SK-N-SH treated with all-trans-retinoic acid at 6 μM for 48 hours (cell line): ENCODE measurements around the gene PLEKHH1.
A peak's percentile ranks its signal among the peaks of the same experiment; 100 is the strongest.

Source experiments
- ATAC-seq: fragments of 200-7000 bp; cut with Tn5 transposase; 3 replicates; pipeline ENCODE4 v1.9.1; 2020; ENCODE audit warnings: mild to moderate bottlenecking, moderate library complexity
- BACH2 ChIP-seq: fragments of 250-450 bp; sonication (Bioruptor Pico); IDR thresholded peaks from 2 replicates; pipeline ENCODE4 v1.9.0; 2021; ENCODE audit warnings: mild to moderate bottlenecking, borderline replicate concordance
- CSDC2 ChIP-seq: fragments of 250-450 bp; sonication (Bioruptor Pico); IDR thresholded peaks from 2 replicates; pipeline ENCODE4 v1.5.0; 2020; ENCODE audit warnings: mild to moderate bottlenecking, moderate library complexity
- GLIS3 ChIP-seq: fragments of 250-450 bp; sonication (Bioruptor Pico); IDR thresholded peaks from 2 replicates; pipeline ENCODE4 v1.5.0; 2020; ENCODE audit warnings: mild to moderate bottlenecking, moderate library complexity
- ISL1 ChIP-seq: fragments of 250-450 bp; sonication (Bioruptor Pico); IDR thresholded peaks from 2 replicates; pipeline ENCODE4 v2.1.2; 2022; ENCODE audit warnings: mild to moderate bottlenecking, moderate library complexity
- OSR1 ChIP-seq: fragments of 250-450 bp; sonication (Bioruptor Pico); IDR thresholded peaks from 2 replicates; pipeline ENCODE4 v1.8.0; 2022; ENCODE audit warnings: moderate library complexity, mild to moderate bottlenecking, inconsistent platforms
- PPARA ChIP-seq: fragments of 250-450 bp; sonication (Bioruptor Pico); IDR thresholded peaks from 2 replicates; pipeline ENCODE4 v1.5.0; 2020; ENCODE audit warnings: mild to moderate bottlenecking, borderline replicate concordance
- RARB ChIP-seq: fragments of 250-450 bp; sonication (Bioruptor Pico); IDR thresholded peaks from 2 replicates; pipeline ENCODE4 v1.8.0; 2021; ENCODE audit warnings: mild to moderate bottlenecking, moderate library complexity
- TCF4 ChIP-seq: fragments of 250-450 bp; sonication (Bioruptor Pico); IDR thresholded peaks from 2 replicates; pipeline ENCODE4 v1.8.0; 2021; ENCODE audit warnings: mild to moderate bottlenecking, moderate library complexity, borderline replicate concordance
- ZC3H10 ChIP-seq: fragments of 250-450 bp; sonication (Bioruptor Pico); IDR thresholded peaks from 2 replicates; pipeline ENCODE4 v1.5.1; 2021; ENCODE audit warnings: mild to moderate bottlenecking, moderate library complexity
- ZFP3 ChIP-seq: fragments of 250-450 bp; sonication (Bioruptor Pico); IDR thresholded peaks from 2 replicates; pipeline ENCODE4 v1.5.0; 2020; ENCODE audit warnings: mild to moderate bottlenecking, moderate library complexity
- ZFP30 ChIP-seq: fragments of 450-650 bp; formaldehyde crosslinking; IDR thresholded peaks from 2 replicates; pipeline ENCODE4 v1.5.0; 2022; ENCODE audit warnings: mild to moderate bottlenecking, moderate library complexity
- TF ChIP-seq, protein P1 (sequence below): fragments of 250-450 bp; sonication (Bioruptor Pico); IDR thresholded peaks from 2 replicates; pipeline ENCODE4 v1.5.1; 2021; ENCODE audit warnings: mild to moderate bottlenecking, moderate library complexity
- TF ChIP-seq, protein P2 (sequence below): fragments of 250-450 bp; sonication (Bioruptor Pico); IDR thresholded peaks from 2 replicates; pipeline ENCODE4 v1.5.1; 2020; ENCODE audit warnings: low read depth, mild to moderate bottlenecking, moderate library complexity
- TF ChIP-seq, protein P3 (sequence below): fragments of 250-450 bp; sonication (Bioruptor Pico); IDR thresholded peaks from 2 replicates; pipeline ENCODE4 v1.8.0; 2020; ENCODE audit warnings: mild to moderate bottlenecking, moderate library complexity, borderline replicate concordance
- TF ChIP-seq, protein P4 (sequence below): fragments of 250-450 bp; sonication (Bioruptor Pico); IDR thresholded peaks from 2 replicates; pipeline ENCODE4 v1.5.0; 2020; ENCODE audit warnings: mild to moderate bottlenecking, moderate library complexity
- TF ChIP-seq, protein P5 (sequence below): fragments of 250-450 bp; sonication (Bioruptor Pico); IDR thresholded peaks from 2 replicates; pipeline ENCODE4 v1.8.0; 2021; ENCODE audit warnings: low read depth, mild to moderate bottlenecking, moderate library complexity, borderline replicate concordance

The PLEKHH1 gene

DNA sequence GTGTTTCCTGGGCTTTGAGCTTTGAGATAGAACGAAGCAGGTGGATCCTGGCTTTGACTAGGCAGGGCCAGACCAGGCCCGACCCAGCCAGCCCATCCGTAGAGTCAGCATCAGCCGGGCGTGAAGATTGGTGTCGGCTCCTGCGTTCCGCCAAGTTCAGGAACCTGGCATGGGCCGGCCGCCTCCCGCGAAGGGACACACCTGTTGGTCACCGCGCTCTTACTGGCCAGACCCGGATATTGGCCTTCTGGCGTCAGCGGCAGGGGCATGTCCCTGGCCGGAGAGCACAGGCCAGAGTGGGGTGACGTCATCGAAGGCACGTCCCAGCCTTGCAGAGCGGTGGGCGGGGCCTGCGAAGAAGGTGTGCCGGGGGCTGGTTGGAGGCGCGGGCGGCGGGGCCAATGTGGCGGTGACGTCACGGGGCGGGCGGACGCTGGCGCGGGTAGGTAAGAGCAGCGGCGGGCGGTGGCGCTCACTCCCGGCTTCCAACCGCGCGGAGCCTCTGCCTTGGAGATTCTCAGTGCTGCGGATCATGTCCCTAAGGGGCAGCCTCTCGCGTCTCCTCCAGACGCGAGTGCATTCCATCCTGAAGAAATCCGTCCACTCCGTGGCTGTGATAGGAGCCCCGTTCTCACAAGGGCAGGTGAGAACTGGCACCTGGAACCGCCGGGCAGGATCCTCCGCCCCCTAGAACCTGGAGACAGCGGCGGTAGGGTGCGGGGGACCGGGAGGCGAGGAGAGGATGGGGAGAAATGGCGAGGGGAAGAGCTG lies 86.5 kb downstream of the PLEKHH1 start, which contains the start of gene ARG2 (continued):
- TF ChIP-seq, protein P1, sequence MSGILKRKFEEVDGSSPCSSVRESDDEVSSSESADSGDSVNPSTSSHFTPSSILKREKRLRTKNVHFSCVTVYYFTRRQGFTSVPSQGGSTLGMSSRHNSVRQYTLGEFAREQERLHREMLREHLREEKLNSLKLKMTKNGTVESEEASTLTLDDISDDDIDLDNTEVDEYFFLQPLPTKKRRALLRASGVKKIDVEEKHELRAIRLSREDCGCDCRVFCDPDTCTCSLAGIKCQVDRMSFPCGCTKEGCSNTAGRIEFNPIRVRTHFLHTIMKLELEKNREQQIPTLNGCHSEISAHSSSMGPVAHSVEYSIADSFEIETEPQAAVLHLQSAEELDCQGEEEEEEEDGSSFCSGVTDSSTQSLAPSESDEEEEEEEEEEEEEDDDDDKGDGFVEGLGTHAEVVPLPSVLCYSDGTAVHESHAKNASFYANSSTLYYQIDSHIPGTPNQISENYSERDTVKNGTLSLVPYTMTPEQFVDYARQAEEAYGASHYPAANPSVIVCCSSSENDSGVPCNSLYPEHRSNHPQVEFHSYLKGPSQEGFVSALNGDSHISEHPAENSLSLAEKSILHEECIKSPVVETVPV (CRISPR knock-in tag): no peak
- TF ChIP-seq, protein P2, sequence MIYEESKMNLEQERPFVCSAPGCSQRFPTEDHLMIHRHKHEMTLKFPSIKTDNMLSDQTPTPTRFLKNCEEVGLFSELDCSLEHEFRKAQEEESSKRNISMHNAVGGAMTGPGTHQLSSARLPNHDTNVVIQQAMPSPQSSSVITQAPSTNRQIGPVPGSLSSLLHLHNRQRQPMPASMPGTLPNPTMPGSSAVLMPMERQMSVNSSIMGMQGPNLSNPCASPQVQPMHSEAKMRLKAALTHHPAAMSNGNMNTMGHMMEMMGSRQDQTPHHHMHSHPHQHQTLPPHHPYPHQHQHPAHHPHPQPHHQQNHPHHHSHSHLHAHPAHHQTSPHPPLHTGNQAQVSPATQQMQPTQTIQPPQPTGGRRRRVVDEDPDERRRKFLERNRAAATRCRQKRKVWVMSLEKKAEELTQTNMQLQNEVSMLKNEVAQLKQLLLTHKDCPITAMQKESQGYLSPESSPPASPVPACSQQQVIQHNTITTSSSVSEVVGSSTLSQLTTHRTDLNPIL (CRISPR knock-in tag): peak; percentile 92
- TF ChIP-seq ZFP3 (CRISPR knock-in tag) (peak; percentile 86), GLIS3 (CRISPR knock-in tag) (no peak), RARB (no peak), BACH2 (peak; percentile 20; the same call in 1 of the 2 replicates)
- TF ChIP-seq, protein P3, sequence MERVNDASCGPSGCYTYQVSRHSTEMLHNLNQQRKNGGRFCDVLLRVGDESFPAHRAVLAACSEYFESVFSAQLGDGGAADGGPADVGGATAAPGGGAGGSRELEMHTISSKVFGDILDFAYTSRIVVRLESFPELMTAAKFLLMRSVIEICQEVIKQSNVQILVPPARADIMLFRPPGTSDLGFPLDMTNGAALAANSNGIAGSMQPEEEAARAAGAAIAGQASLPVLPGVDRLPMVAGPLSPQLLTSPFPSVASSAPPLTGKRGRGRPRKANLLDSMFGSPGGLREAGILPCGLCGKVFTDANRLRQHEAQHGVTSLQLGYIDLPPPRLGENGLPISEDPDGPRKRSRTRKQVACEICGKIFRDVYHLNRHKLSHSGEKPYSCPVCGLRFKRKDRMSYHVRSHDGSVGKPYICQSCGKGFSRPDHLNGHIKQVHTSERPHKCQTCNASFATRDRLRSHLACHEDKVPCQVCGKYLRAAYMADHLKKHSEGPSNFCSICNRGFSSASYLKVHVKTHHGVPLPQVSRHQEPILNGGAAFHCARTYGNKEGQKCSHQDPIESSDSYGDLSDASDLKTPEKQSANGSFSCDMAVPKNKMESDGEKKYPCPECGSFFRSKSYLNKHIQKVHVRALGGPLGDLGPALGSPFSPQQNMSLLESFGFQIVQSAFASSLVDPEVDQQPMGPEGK (CRISPR knock-in tag): no peak

DNA sequence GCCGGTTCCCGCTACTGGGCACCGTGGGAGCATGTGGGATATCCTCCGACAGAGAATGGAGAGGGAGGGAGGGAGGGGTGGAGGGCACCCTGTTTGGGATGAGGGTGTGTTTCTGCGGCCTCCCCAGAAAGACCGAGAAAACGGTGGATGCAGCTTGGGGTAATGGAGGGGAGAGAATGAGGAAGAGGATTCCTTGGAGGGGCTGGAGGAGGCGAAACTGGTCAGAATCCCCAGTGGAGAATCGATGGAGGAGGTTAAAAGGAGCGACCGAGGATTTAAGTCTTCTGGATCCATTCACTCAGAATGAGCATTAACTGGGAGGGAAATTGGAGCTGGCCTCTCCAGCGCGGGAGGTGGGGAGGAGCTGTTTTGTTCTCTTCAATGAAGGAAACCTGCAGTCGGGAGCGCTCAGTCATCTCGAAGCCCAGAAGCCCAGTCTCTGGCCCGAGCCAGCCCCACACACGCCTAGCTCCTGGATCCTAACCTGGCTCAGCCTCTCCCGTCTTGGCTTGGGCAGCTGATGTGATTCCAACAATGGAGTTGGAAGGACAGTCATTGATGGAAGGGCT lies 87.2 kb downstream of the PLEKHH1 start:
- ATAC-seq: no peak; the same call in 2 of the 3 replicates
- no peak for TF ChIP-seq ZFP30 (CRISPR knock-in tag)
- no peak for TF ChIP-seq TCF4 (CRISPR knock-in tag)
- TF ChIP-seq, protein P4, sequence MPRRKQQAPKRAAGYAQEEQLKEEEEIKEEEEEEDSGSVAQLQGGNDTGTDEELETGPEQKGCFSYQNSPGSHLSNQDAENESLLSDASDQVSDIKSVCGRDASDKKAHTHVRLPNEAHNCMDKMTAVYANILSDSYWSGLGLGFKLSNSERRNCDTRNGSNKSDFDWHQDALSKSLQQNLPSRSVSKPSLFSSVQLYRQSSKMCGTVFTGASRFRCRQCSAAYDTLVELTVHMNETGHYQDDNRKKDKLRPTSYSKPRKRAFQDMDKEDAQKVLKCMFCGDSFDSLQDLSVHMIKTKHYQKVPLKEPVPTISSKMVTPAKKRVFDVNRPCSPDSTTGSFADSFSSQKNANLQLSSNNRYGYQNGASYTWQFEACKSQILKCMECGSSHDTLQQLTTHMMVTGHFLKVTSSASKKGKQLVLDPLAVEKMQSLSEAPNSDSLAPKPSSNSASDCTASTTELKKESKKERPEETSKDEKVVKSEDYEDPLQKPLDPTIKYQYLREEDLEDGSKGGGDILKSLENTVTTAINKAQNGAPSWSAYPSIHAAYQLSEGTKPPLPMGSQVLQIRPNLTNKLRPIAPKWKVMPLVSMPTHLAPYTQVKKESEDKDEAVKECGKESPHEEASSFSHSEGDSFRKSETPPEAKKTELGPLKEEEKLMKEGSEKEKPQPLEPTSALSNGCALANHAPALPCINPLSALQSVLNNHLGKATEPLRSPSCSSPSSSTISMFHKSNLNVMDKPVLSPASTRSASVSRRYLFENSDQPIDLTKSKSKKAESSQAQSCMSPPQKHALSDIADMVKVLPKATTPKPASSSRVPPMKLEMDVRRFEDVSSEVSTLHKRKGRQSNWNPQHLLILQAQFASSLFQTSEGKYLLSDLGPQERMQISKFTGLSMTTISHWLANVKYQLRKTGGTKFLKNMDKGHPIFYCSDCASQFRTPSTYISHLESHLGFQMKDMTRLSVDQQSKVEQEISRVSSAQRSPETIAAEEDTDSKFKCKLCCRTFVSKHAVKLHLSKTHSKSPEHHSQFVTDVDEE (CRISPR knock-in tag): no peak
- TF ChIP-seq, protein P5, sequence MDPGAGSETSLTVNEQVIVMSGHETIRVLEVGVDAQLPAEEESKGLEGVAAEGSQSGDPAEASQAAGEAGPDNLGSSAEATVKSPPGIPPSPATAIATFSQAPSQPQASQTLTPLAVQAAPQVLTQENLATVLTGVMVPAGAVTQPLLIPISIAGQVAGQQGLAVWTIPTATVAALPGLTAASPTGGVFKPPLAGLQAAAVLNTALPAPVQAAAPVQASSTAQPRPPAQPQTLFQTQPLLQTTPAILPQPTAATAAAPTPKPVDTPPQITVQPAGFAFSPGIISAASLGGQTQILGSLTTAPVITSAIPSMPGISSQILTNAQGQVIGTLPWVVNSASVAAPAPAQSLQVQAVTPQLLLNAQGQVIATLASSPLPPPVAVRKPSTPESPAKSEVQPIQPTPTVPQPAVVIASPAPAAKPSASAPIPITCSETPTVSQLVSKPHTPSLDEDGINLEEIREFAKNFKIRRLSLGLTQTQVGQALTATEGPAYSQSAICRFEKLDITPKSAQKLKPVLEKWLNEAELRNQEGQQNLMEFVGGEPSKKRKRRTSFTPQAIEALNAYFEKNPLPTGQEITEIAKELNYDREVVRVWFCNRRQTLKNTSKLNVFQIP (CRISPR knock-in tag): no peak
- TF ChIP-seq OSR1 (CRISPR knock-in tag): no peak
- TF ChIP-seq CSDC2 (CRISPR knock-in tag): no peak
- no peak for TF ChIP-seq ZFP3 (CRISPR knock-in tag)
- TF ChIP-seq ZC3H10 (CRISPR knock-in tag): no peak
- TF ChIP-seq ISL1: no peak

DNA sequence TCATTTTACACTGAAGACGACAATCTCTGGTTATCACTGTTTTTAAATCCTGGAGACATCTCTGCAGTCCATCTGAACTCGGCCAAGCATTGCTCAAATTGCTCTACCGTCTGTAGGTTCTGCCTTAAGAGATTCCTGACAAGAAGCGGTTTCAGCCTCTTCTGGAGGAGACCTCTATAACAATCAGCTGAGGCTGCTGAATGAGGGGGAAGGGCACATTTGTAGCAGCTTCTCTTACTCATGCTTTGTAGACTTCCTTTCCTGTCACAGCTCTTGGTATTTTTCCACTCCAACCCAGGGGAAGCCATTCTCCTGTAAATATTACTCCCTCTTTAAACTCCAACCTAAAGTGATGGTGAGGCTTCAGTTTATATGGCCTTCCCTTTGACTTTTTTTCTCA lies 89.6 kb downstream of the PLEKHH1 start:
- TF ChIP-seq PPARA (CRISPR knock-in tag) (no peak), ISL1 (no peak), CSDC2 (CRISPR knock-in tag) (no peak), OSR1 (CRISPR knock-in tag) (no peak), RARB (no peak)
- TF ChIP-seq, protein P5 (CRISPR knock-in tag): no peak
- TF ChIP-seq, protein P2 (CRISPR knock-in tag): no peak
- TF ChIP-seq, all 23 proteins: peak for 0
- ATAC-seq: peak; percentile 7
